PC-9 (cell line): ENCODE data around the gene TRIM7. TPM values are rescaled to one million over a fixed set of nuclear protein-coding genes. Genes with fewer than 3 reads are reported as not detected.

Source experiments
- BruUV-seq: library from RNA; stranded (reverse); fragments of 400-500 nt; replicated peaks from 2 replicates; lab custom pipeline; 2021; lab: Mats Ljungman, UMichigan
- CTCF ChIA-PET: fragments of 300-600 bp; sonication (Branson Sonifier 250); formaldehyde crosslinking; loops from one replicate; lab custom pipeline; 2022; ENCODE audit warnings: antibody characterized with exemption; lab: Charles Lee
- POLR2A ChIA-PET: fragments of 300-600 bp; sonication (Branson Sonifier 250); formaldehyde crosslinking; loops from one replicate; lab custom pipeline; 2022; ENCODE audit warnings: antibody characterized with exemption; ENCODE audit not compliant: unreplicated experiment; lab: Charles Lee
- DNase-seq, 2 experiments: peaks; one replicate each; pipeline versions ENCODE4 v3.0.0 to v3.0.0-alpha.2; 2015 to 2022; ENCODE audit warnings: mixed read lengths in 1 of 2
- H2AFZ ChIP-seq: fragments of 200-600 bp; sonication (generic); 2 replicates; pipeline ENCODE4 v1.8.1; 2017; ENCODE audit warnings: antibody characterized with exemption
- H3F3A ChIP-seq: fragments of 200-600 bp; sonication (generic); 2 replicates; pipeline ENCODE4 v1.8.1; 2017; ENCODE audit warnings: antibody characterized with exemption, mild to moderate bottlenecking, low read depth; ENCODE audit not compliant: insufficient read depth
- H3K27ac ChIP-seq: fragments of 200-600 bp; sonication (generic); 2 replicates; pipeline ENCODE4 v1.6.1; 2016; ENCODE audit warnings: mixed run types
- H3K27me3 ChIP-seq: fragments of 200-600 bp; sonication (generic); 2 replicates; pipeline ENCODE4 v1.6.1; 2016; ENCODE audit warnings: low read depth, mixed run types; ENCODE audit not compliant: insufficient read depth
- H3K36me3 ChIP-seq: fragments of 200-600 bp; sonication (generic); 2 replicates; pipeline ENCODE4 v1.6.1; 2016; ENCODE audit warnings: low read depth, mixed run types
- H3K4me1 ChIP-seq: fragments of 200-600 bp; sonication (generic); replicated peaks from 2 replicates; pipeline ENCODE4 v1.6.1; 2016; ENCODE audit warnings: mixed run types; ENCODE audit not compliant: insufficient read depth
- H3K4me2 ChIP-seq: fragments of 200-600 bp; sonication (generic); 2 replicates; pipeline ENCODE4 v1.6.1; 2017; ENCODE audit warnings: mixed run types
- H3K4me3 ChIP-seq: fragments of 200-600 bp; sonication (generic); 2 replicates; pipeline ENCODE4 v1.6.1; 2016; ENCODE audit warnings: mixed run types
- H3K79me2 ChIP-seq: fragments of 200-600 bp; sonication (generic); 2 replicates; pipeline ENCODE4 v1.6.1; 2017; ENCODE audit warnings: low read depth, mixed run types
- H3K9me2 ChIP-seq: fragments of 200-600 bp; sonication (generic); 2 replicates; pipeline ENCODE4 v1.8.1; 2017; ENCODE audit warnings: mild to moderate bottlenecking; ENCODE audit not compliant: insufficient read depth
- H3K9me3 ChIP-seq: fragments of 200-600 bp; sonication (generic); 2 replicates; pipeline ENCODE4 v1.8.1; 2016; ENCODE audit warnings: low read depth; ENCODE audit not compliant: insufficient read depth
- H4K20me1 ChIP-seq: fragments of 200-600 bp; sonication (generic); 2 replicates; pipeline ENCODE4 v1.8.1; 2017; ENCODE audit not compliant: insufficient read depth
- EZH2 ChIP-seq: fragments of 200-600 bp; sonication (generic); IDR thresholded peaks from 2 replicates; pipeline ENCODE4 v1.8.0; 2017; ENCODE audit warnings: antibody characterized with exemption, low read depth
- intact Hi-C: fragments of 100-400 bp; cut with micrococcal nuclease; formaldehyde crosslinking; loops from one replicate; pipeline ENCODE4 v1.10.0; 2022; ENCODE audit not compliant: unreplicated experiment
- total RNA-seq: library from RNA; stranded (reverse); gene quantifications from 2 replicates; pipeline ENCODE4 v1.2.3, GENCODE V29; 2021
- TF ChIP-seq, protein P1 (sequence below): fragments of 200-600 bp; sonication (generic); conservative IDR thresholded peaks from 2 replicates; pipeline ENCODE4 v1.6.1; 2017; ENCODE audit warnings: mixed run types, antibody characterized with exemption, mild to moderate bottlenecking, moderate library complexity

TRIM7 gene
- total RNA-seq, 1 experiment from 2014 or later: 9.2 TPM

DNA sequence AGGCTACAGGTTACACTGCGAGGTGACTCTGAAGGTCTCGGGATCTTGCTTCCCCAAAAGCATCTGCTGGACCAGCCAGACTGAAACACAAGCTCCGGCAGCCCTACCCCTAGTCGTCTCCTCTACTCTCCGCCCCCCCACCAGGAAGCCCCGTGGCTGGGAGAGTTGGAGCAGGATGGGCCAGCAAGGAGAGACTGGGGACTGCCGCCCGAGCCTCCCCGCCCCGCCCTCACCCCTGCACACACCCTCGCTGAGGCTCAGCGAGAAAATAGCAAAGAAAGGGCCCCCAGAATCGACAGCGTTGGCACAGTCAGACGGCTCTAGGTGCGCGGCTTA is 1.3 kb downstream of the TRIM7 start:
- H3K27ac ChIP-seq: no peak overlapping the region
- no peaks in the 10 kb centered on the region for H3K27me3 ChIP-seq
- POLR2A ChIA-PET: interaction anchor here (0.6 kb wide), 1 partner anchor 9 kb away, joined by 4 read pairs; no protein-coding TSS in a partner anchor
- H3K4me1 ChIP-seq: peaks cover 12% of the 10 kb centered on the region
- peak overlapping the region; percentile 93 for H2AFZ ChIP-seq
- no peaks in the 10 kb centered on the region for H4K20me1 ChIP-seq
- H3K4me2 ChIP-seq: peak overlapping the region; percentile 82
- peak overlapping the region; percentile 65 for H3K4me3 ChIP-seq
- CTCF ChIA-PET: no interaction called here
- no peaks in the 10 kb centered on the region for H3K9me2 ChIP-seq
- intact Hi-C loops: no loop called here
- H3K36me3 ChIP-seq: no peaks in the 10 kb centered on the region
- peaks cover 24% of the 10 kb centered on the region; the same call in 1 of the 2 replicates for H3F3A ChIP-seq
- peak in 1 of 2 experiments; percentile 31 for DNase-seq
- no peaks in the 10 kb centered on the region for H3K79me2 ChIP-seq
- TF ChIP-seq, protein P1, sequence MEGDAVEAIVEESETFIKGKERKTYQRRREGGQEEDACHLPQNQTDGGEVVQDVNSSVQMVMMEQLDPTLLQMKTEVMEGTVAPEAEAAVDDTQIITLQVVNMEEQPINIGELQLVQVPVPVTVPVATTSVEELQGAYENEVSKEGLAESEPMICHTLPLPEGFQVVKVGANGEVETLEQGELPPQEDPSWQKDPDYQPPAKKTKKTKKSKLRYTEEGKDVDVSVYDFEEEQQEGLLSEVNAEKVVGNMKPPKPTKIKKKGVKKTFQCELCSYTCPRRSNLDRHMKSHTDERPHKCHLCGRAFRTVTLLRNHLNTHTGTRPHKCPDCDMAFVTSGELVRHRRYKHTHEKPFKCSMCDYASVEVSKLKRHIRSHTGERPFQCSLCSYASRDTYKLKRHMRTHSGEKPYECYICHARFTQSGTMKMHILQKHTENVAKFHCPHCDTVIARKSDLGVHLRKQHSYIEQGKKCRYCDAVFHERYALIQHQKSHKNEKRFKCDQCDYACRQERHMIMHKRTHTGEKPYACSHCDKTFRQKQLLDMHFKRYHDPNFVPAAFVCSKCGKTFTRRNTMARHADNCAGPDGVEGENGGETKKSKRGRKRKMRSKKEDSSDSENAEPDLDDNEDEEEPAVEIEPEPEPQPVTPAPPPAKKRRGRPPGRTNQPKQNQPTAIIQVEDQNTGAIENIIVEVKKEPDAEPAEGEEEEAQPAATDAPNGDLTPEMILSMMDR: no peak
- no peak for TF ChIP-seq EZH2
- BruUV-seq: no TSS peak
- H3K9me3 ChIP-seq: no peaks in the 10 kb centered on the region

DNA sequence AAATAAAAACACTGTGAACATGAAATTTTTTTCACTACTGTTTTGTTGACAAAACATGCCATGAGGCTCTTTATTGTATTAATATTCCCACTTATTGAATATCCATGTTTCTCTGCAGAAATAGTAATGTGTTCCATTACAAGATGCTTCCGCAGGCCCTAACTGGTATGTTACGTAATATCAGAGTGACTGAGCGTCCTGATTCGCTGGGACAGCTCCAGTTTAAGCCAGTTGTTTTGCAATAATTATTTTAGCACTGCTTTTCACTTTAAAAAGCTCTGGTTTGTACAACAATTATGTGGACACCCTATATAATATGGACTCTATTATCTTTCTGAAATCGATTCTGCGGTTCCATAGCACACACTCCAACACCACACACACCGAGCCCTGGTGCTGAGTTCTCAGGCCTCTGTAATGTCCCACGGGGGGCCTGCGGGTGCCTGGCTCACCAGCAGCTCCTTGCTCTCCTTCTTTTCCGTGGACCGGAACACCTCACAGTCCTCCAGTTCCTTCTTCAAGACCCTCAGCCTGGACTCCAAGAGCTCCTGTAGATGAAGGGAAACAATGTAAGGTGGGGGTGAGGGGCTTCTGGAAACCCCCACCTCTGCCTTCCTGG is 1.8 kb downstream of the TRIM7 start:
- Histone ChIP-seq H3K4me3 (peak overlapping the region; percentile 65; the same call in 1 of the 2 replicates), H3K36me3 (no peaks in the 10 kb centered on the region), H3K27me3 (no peaks in the 10 kb centered on the region), H3K4me2 (peak overlapping the region; percentile 82), H4K20me1 (no peaks in the 10 kb centered on the region), H3K9me3 (no peaks in the 10 kb centered on the region), H3K9me2 (no peaks in the 10 kb centered on the region), H3F3A (peaks cover 21% of the 10 kb centered on the region; the same call in 1 of the 2 replicates), H3K79me2 (no peaks in the 10 kb centered on the region), H2AFZ (no peak overlapping the region), H3K27ac (no peak overlapping the region), H3K4me1 (peaks cover 12% of the 10 kb centered on the region)
- ChIA-PET POLR2A (interaction anchor here (0.7 kb wide), 1 partner anchor 16 kb away, joined by 4 read pairs; no protein-coding TSS in a partner anchor), CTCF (no interaction called here)
- DNase-seq: no peak
- no TSS peak for BruUV-seq
- TF ChIP-seq, protein P1: no peak
- no peak for TF ChIP-seq EZH2
- intact Hi-C loops: no loop called here

DNA sequence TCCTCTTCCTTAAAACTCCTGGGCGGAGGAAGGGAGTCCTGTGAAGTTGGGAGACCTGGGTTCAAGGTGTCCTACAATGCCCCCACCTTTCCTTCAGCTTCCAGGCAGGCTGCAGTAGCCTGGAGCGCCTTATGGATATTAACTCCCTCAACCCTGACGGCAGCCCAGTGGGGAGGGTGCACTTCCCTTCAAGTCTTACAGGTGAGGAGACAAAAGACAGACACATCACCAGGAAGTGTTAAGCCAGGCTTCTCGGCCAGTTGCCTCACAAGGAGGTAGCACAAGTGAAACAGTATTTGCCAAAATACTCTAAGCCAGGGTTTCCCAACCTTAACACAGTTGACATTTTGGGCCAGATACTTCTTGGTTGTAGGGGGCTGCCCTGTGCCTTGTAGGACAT is 4.2 kb downstream of the TRIM7 start:
- TF ChIP-seq, protein P1: no peak
- no peak for TF ChIP-seq EZH2
- no peak overlapping the region for H3K4me2 ChIP-seq
- no peak overlapping the region for H3K4me3 ChIP-seq
- no peaks in the 10 kb centered on the region for H3K9me3 ChIP-seq
- POLR2A ChIA-PET: no interaction called here
- BruUV-seq: no TSS peak
- no peak overlapping the region for H2AFZ ChIP-seq
- H3K79me2 ChIP-seq: no peaks in the 10 kb centered on the region
- no peaks in the 10 kb centered on the region for H4K20me1 ChIP-seq
- DNase-seq: no peak
- intact Hi-C loops: no loop called here
- H3K4me1 ChIP-seq: peaks cover 6% of the 10 kb centered on the region
- H3K27ac ChIP-seq: no peak overlapping the region
- H3F3A ChIP-seq: peaks cover under 1% of the 10 kb centered on the region; the same call in 1 of the 2 replicates
- CTCF ChIA-PET: no interaction called here
- no peaks in the 10 kb centered on the region for H3K27me3 ChIP-seq
- H3K9me2 ChIP-seq: no peaks in the 10 kb centered on the region
- H3K36me3 ChIP-seq: no peaks in the 10 kb centered on the region
